ENCODE measurements around the gene NCOA3. TPM values are rescaled to one million over a fixed set of nuclear protein-coding genes. Genes with fewer than 3 reads are reported as not detected.

Gene NCOA3
- total and polyA plus RNA-seq, 10 of the 15 experiments (the other 5 are each of a cell fraction or from before 2014, with no cell fraction given): 16.9 to 96.2 (median 73.6) TPM

DNA sequence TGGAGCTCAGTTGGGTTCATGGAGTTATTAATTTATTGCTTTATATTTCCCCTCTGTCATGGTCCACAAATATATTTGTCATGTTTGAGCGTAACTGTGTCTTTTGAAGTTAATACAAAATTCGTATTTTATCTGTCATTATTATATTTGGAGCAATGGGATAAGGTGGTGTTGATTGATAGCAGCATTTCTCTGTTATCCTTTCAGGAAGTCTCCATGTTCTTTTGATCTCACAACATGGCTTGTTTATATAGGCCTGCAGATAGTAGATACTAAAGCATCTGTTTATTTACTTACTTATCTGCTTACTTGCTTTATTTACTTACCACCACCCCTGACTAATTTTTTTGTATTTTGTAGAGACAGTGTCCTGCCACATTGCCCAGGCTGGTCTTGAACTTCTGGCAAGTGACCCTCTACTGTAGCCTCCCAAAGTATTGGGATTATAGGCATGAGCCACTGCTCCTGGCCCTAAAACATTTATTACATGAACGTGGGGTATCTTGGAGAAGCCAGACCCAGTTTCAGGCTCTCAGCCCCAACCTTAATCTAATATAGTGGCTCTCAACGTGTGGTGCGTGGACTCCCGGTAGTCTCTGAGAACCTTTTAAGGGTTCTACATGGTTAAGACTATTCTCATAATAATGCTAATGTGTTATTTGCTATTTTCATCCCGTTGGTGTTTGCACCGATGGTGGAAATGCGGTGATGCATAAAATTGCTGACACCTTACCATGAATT, 104.2 kb downstream of the NCOA3 start:
- SMC1A ChIA-PET (ENCODE audit: uncharacterized antibody, unreplicated experiment): interaction anchor here (0.7 kb wide), 1 partner anchor 28 kb away, joined by 3 read pairs; no protein-coding TSS in a partner anchor
- POLR2A ChIA-PET: interaction anchor here (1.4 kb wide), 1 partner anchor 104 kb away, joined by 4 read pairs; the partner anchor contains the start of gene NCOA3
- H3K4me1 ChIP-seq (ENCODE audit: control insufficient read depth, insufficient read depth, low read length): peaks cover 6% of the 10 kb centered on the region
- H3K9me3 ChIP-seq (replicated peaks; ENCODE audit: control insufficient read depth, insufficient read depth, low read length): no peaks in the 10 kb centered on the region; the same call in 2 of the 3 replicates
- DNase-seq (ENCODE audit: low read depth, low spot score): no peak
- peaks cover 88% of the 10 kb centered on the region for H3K79me2 ChIP-seq (ENCODE audit: control insufficient read depth, insufficient read depth, low read length)
- ATAC-seq: no peak
- CTCF ChIA-PET: no interaction called here
- RAD21 ChIA-PET (ENCODE audit: unreplicated experiment): no interaction called here
- no peaks in the 10 kb centered on the region for H3K27me3 ChIP-seq (replicated peaks in 1 of 2; ENCODE audit: control insufficient read depth in 2 of 2, insufficient read depth in 2 of 2, low read length in 1 of 2)
- WGBS (ENCODE audit: insufficient coverage, insufficient replicate concordance, low lambda C conversion rate, missing lambda C conversion rate): 77% methylated on average over 9 of the region's 9 CpGs
- H3K4me3 ChIP-seq: no peak overlapping the region
- in situ Hi-C loops (cut with MboI): no loop called here
- intact Hi-C loops (cut with micrococcal nuclease; ENCODE audit: unreplicated experiment): no loop called here
- H3K9ac ChIP-seq (ENCODE audit: control insufficient read depth, insufficient read depth, low read length): no peak overlapping the region
- H3K4me2 ChIP-seq (ENCODE audit: control insufficient read depth, insufficient read depth): no peak overlapping the region
- H3K27ac ChIP-seq (ENCODE audit: control insufficient read depth, insufficient read depth): no peak overlapping the region
- peaks cover 4 to 8% of the 10 kb centered on the region in 2 experiments for H3K36me3 ChIP-seq (ENCODE audit: control insufficient read depth in 2 of 2, insufficient read depth in 2 of 2, low read length in 1 of 2)
- TF ChIP-seq SMAD5 (IDR thresholded peaks at IDR 0.05; ENCODE audit: low read depth): no peak
- TF ChIP-seq, protein P1, sequence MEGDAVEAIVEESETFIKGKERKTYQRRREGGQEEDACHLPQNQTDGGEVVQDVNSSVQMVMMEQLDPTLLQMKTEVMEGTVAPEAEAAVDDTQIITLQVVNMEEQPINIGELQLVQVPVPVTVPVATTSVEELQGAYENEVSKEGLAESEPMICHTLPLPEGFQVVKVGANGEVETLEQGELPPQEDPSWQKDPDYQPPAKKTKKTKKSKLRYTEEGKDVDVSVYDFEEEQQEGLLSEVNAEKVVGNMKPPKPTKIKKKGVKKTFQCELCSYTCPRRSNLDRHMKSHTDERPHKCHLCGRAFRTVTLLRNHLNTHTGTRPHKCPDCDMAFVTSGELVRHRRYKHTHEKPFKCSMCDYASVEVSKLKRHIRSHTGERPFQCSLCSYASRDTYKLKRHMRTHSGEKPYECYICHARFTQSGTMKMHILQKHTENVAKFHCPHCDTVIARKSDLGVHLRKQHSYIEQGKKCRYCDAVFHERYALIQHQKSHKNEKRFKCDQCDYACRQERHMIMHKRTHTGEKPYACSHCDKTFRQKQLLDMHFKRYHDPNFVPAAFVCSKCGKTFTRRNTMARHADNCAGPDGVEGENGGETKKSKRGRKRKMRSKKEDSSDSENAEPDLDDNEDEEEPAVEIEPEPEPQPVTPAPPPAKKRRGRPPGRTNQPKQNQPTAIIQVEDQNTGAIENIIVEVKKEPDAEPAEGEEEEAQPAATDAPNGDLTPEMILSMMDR (IDR thresholded peaks at IDR 0.05 in 2 of 3, conservative IDR thresholded peaks at IDR 0.05 in 1 of 3; ENCODE audit: control insufficient read depth in 2 of 3, extremely low read depth in 1 of 3, insufficient read depth in 1 of 3, low read depth in 3 of 3, low read length in 3 of 3): no peak
- TF ChIP-seq, protein P2, sequence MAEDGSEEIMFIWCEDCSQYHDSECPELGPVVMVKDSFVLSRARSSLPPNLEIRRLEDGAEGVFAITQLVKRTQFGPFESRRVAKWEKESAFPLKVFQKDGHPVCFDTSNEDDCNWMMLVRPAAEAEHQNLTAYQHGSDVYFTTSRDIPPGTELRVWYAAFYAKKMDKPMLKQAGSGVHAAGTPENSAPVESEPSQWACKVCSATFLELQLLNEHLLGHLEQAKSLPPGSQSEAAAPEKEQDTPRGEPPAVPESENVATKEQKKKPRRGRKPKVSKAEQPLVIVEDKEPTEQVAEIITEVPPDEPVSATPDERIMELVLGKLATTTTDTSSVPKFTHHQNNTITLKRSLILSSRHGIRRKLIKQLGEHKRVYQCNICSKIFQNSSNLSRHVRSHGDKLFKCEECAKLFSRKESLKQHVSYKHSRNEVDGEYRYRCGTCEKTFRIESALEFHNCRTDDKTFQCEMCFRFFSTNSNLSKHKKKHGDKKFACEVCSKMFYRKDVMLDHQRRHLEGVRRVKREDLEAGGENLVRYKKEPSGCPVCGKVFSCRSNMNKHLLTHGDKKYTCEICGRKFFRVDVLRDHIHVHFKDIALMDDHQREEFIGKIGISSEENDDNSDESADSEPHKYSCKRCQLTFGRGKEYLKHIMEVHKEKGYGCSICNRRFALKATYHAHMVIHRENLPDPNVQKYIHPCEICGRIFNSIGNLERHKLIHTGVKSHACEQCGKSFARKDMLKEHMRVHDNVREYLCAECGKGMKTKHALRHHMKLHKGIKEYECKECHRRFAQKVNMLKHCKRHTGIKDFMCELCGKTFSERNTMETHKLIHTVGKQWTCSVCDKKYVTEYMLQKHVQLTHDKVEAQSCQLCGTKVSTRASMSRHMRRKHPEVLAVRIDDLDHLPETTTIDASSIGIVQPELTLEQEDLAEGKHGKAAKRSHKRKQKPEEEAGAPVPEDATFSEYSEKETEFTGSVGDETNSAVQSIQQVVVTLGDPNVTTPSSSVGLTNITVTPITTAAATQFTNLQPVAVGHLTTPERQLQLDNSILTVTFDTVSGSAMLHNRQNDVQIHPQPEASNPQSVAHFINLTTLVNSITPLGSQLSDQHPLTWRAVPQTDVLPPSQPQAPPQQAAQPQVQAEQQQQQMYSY (CRISPR knock-in tag; IDR thresholded peaks at IDR 0.05): no peak
- TF ChIP-seq BMI1 (IDR thresholded peaks at IDR 0.05; ENCODE audit: borderline replicate concordance): no peak
- no peak for TF ChIP-seq TCF3 (IDR thresholded peaks at IDR 0.05; ENCODE audit: borderline replicate concordance, insufficient read depth, low read depth, low read length)
- TF ChIP-seq, protein P3, sequence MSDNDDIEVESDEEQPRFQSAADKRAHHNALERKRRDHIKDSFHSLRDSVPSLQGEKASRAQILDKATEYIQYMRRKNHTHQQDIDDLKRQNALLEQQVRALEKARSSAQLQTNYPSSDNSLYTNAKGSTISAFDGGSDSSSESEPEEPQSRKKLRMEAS (IDR thresholded peaks at IDR 0.05; ENCODE audit: low read depth, low read length): no peak
- TF ChIP-seq GATAD2B (conservative IDR thresholded peaks at IDR 0.05; ENCODE audit: low read depth): no peak
- TF ChIP-seq ZNF24 (IDR thresholded peaks at IDR 0.05): no peak
- TF ChIP-seq MEF2A (IDR thresholded peaks at IDR 0.05; ENCODE audit: insufficient read depth, low read depth, low read length): no peak
- TF ChIP-seq, protein P4, sequence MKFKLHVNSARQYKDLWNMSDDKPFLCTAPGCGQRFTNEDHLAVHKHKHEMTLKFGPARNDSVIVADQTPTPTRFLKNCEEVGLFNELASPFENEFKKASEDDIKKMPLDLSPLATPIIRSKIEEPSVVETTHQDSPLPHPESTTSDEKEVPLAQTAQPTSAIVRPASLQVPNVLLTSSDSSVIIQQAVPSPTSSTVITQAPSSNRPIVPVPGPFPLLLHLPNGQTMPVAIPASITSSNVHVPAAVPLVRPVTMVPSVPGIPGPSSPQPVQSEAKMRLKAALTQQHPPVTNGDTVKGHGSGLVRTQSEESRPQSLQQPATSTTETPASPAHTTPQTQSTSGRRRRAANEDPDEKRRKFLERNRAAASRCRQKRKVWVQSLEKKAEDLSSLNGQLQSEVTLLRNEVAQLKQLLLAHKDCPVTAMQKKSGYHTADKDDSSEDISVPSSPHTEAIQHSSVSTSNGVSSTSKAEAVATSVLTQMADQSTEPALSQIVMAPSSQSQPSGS (IDR thresholded peaks at IDR 0.05; ENCODE audit: low read length): no peak
- no peak for TF ChIP-seq SREBF1 (IDR thresholded peaks at IDR 0.05; ENCODE audit: low read length)
- TF ChIP-seq SMC3 (IDR thresholded peaks at IDR 0.05; ENCODE audit: borderline replicate concordance, low read length): no peak
- TF ChIP-seq IKZF2 (IDR thresholded peaks at IDR 0.05): no peak
- TF ChIP-seq TCF12 (IDR thresholded peaks at IDR 0.05; ENCODE audit: low read depth, low read length): no peak
- no peak for TF ChIP-seq NRF1 (conservative IDR thresholded peaks at IDR 0.05; ENCODE audit: low read depth, low read length)
- TF ChIP-seq IRF4 (IDR thresholded peaks at IDR 0.05; ENCODE audit: low read depth, low read length): no peak
- no peak for TF ChIP-seq STAT1 (conservative IDR thresholded peaks at IDR 0.05)
- TF ChIP-seq BACH1 (IDR thresholded peaks at IDR 0.05; ENCODE audit: borderline replicate concordance): no peak
- BruUV-seq (replicated peaks): no TSS peak
- H2AFZ ChIP-seq (ENCODE audit: control insufficient read depth, low read depth, low read length): no peak overlapping the region
- FAIRE-seq: no peak
- no peaks in the 10 kb centered on the region; the same call in none of the 2 replicates for H4K20me1 ChIP-seq (ENCODE audit: control insufficient read depth, insufficient read depth)

All from GM12878 (cell line).